Measurements from ENCODE around the gene MXI1. TPM values are rescaled to one million over a fixed set of nuclear protein-coding genes. Genes with fewer than 3 reads are reported as not detected.

Gene MXI1
- total RNA-seq, 1 donor from 2014 or later = 14.7 TPM

GRCh38 chr10:110210674-110211464, 3.5 kb downstream of the MXI1 start:
- Mint-ChIP-seq H3K27ac (peak overlapping the region; percentile 95), H3K4me3 (peak overlapping the region; percentile 96), H3K27me3 (ENCODE audit: insufficient read depth) (peaks cover 10% of the 10 kb centered on the region), H3K36me3 (ENCODE audit: low read depth) (peaks cover 10% of the 10 kb centered on the region), H3K9me3 (no peaks in the 10 kb centered on the region), H3K4me1 (ENCODE audit: low read depth) (peaks cover 70% of the 10 kb centered on the region)
- peak; percentile 92 for DNase-seq (ENCODE audit: low spot score)
- intact Hi-C loops (cut with micrococcal nuclease) = loop anchor here (1.0 to 5.0 kb wide), 13 partner anchors 11 to 706 kb away; partner anchors contain the start of genes BBIP1, SHOC2 and XPNPEP1

DNA sequence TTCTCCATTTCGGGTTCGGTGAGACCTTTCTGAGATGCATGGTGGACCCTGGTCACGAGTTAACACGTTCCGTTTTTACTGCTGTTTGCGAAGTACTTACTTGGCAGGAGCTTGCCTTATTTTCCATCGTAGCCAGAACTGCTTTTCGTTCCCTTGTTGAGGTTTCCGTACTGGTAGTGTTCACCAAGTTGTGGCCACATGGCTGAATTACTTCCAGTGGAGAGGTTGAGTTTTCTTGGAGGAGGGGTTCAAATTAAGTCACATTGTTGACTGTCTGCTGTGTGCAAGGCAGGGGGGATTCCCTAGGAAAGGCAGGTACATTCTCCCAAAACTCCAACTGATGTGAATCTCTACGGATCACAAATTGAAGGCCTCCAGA, 4.0 kb downstream of the MXI1 start:
- DNase-seq (ENCODE audit: low spot score) = no peak
- Mint-ChIP-seq H3K27me3 (ENCODE audit: insufficient read depth) (peaks cover 6% of the 10 kb centered on the region), H3K4me1 (ENCODE audit: low read depth) (peaks cover 69% of the 10 kb centered on the region), H3K36me3 (ENCODE audit: low read depth) (peaks cover 10% of the 10 kb centered on the region), H3K27ac (peak overlapping the region; percentile 95), H3K9me3 (no peaks in the 10 kb centered on the region), H3K4me3 (peak overlapping the region; percentile 96)
- intact Hi-C loops (cut with micrococcal nuclease) = loop anchor here (1.0 to 5.0 kb wide), 13 partner anchors 11 to 706 kb away; partner anchors contain the start of genes BBIP1, SHOC2 and XPNPEP1

DNA sequence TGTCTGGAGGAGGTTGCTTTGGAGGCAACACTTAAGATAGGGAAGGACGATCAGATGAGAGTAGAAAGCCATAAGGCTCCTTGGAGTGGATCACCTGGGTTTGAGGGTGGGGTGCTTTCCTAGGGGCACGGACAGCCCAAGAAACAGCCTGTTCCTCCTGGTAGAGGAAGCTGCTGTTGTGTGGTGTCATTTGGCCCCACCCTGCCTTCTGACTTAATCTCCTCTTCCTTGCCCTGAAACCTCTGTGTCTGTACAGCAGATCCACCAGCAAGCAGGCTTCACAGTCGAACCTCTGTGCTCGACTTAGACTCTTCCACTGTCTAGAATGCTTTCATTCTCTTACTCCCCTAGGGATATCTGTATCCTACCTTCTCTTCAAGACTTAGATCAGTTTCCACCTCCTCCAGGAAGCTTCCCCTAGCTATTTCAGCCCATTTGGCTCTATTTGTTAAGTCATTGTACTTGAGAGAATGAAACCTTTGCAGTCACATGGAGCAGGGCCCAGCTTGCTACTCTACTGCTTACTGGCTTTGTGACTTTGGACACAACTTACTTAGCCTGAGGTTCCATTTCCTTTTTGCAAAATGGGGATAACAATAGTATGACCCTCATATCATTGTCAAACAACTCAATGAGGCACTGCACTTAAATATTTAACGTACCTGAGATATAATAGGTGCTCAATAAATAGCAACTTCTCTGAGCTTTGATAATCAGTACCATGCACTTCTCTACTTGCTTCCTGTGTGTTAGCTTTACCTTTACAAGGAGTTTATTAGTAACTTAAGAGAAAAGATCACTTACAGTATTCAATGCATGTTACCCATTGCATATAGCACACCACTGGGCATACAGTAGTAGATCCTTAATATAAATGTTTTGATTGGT, 5.0 kb downstream of the MXI1 start:
- Mint-ChIP-seq H3K27ac (peak overlapping the region; percentile 95), H3K27me3 (ENCODE audit: insufficient read depth) (peaks cover under 1% of the 10 kb centered on the region), H3K9me3 (no peaks in the 10 kb centered on the region), H3K4me1 (ENCODE audit: low read depth) (peaks cover 68% of the 10 kb centered on the region), H3K36me3 (ENCODE audit: low read depth) (peaks cover 14% of the 10 kb centered on the region), H3K4me3 (peak overlapping the region; percentile 96)
- DNase-seq (ENCODE audit: low spot score) = peak; percentile 52
- intact Hi-C loops (cut with micrococcal nuclease) = loop anchor here (5.0 kb wide), 4 partner anchors 215 to 705 kb away; partner anchors contain the start of genes BBIP1, SHOC2 and XPNPEP1

- Mint-ChIP-seq H3K9me3 (no peaks in the 10 kb centered on the region), H3K27me3 (ENCODE audit: insufficient read depth) (no peaks in the 10 kb centered on the region), H3K4me1 (ENCODE audit: low read depth) (peaks cover 77% of the 10 kb centered on the region), H3K27ac (no peak overlapping the region), H3K4me3 (no peak overlapping the region), H3K36me3 (ENCODE audit: low read depth) (peaks cover 20% of the 10 kb centered on the region)
- DNase-seq (ENCODE audit: low spot score) = no peak
- intact Hi-C loops (cut with micrococcal nuclease) = loop anchor here (5.0 kb wide), 4 partner anchors 213 to 703 kb away; partner anchors contain the start of genes BBIP1, SHOC2 and XPNPEP1
These were observed 7.0 kb downstream of the MXI1 start for GRCh38 chr10:110214371-110214826.

DNA sequence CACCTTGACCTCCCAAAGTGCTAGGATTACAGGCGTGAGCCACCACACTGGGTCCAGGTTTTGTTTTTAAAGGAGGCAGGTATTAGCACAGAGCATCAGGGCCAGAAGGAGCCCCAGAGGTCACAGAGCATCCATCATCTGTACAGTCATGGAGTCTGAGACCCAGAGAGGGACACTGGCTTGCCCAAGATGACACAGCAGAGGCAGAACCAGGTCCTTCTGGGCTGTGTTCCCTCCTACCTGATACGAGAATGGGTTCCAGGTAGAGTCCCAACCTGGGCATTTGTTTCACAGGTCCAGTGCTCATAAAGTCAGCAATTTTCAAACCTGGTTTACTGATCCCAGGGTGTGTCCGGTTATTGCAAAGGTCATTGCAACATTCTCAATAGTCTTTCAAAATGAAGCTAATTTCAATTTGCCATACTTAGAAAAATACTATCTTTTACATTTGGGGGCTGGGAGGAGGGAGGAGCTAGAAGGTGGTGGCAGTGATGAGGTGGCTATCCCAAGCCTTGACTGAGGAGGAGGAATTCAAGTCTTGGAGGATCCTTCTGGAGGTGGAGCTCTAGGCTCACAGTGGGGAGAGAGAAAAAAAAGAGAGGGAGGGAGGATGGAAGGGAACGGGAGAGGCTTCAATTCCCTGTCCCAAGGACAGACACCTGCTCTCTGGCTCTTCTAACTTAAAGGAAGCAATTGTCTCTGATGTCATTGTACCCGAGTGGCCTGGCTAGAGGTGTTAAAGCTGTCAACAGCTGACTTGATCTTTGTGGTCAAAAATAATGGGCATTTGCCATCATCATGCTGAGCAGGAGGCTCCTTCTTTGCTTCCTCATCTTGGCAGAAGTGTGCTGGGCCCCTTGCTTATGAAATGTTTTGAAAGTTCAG, 8.1 kb downstream of the MXI1 start:
- intact Hi-C loops (cut with micrococcal nuclease) = no loop called here
- DNase-seq (ENCODE audit: low spot score) = no peak
- peaks cover 84% of the 10 kb centered on the region for H3K4me1 Mint-ChIP-seq (ENCODE audit: low read depth)
- H3K4me3 Mint-ChIP-seq = peak overlapping the region; percentile 8
- H3K9me3 Mint-ChIP-seq = no peaks in the 10 kb centered on the region
- H3K27me3 Mint-ChIP-seq (ENCODE audit: insufficient read depth) = no peaks in the 10 kb centered on the region
- H3K27ac Mint-ChIP-seq = no peak overlapping the region
- peaks cover 22% of the 10 kb centered on the region for H3K36me3 Mint-ChIP-seq (ENCODE audit: low read depth)

- Mint-ChIP-seq H3K4me1 (ENCODE audit: low read depth) (peaks cover 84% of the 10 kb centered on the region), H3K27me3 (ENCODE audit: insufficient read depth) (no peaks in the 10 kb centered on the region), H3K9me3 (no peaks in the 10 kb centered on the region), H3K27ac (no peak overlapping the region), H3K4me3 (no peak overlapping the region), H3K36me3 (ENCODE audit: low read depth) (peaks cover 22% of the 10 kb centered on the region)
- intact Hi-C loops (cut with micrococcal nuclease) = no loop called here
- no peak for DNase-seq (ENCODE audit: low spot score)
These were observed 8.8 kb downstream of the MXI1 start for GRCh38 chr10:110216240-110216639.

DNA sequence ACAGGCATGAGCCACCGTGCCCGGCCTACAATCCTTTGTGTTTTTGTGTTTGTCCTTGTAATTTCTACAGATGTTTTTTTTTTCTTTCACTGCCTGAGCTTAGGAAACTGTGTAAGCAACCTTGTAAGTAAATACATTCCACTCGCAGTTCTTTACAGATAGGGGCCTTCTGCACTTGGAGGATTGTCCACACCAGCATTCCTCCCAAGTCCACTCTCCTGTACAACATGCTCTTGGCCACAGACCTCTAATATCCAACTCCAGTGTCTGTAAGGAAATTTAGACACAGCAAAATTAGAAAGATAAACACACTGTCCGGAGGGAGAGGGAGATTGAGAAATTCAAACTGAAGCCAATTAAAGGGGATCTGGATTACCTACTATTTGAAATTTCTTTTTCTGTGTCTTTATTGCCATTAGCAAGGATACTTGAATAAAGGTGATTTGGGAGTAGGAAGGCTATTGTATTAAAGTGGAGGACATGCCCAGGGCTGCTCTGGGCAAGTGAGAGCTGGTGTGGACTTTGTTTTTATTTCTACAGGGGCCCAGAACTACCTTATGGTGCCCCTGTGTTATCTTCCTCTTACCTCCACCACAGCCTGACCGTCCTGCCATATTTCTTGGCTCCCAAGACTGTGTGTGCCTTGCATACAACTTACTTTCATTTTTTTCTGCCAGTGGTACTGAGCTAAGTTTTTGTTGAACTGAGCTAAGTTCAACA, 9.7 kb downstream of the MXI1 start:
- H3K4me1 Mint-ChIP-seq (ENCODE audit: low read depth) = peaks cover 84% of the 10 kb centered on the region
- DNase-seq (ENCODE audit: low spot score) = no peak
- intact Hi-C loops (cut with micrococcal nuclease) = no loop called here
- H3K9me3 Mint-ChIP-seq = no peaks in the 10 kb centered on the region
- H3K27ac Mint-ChIP-seq = no peak overlapping the region
- H3K27me3 Mint-ChIP-seq (ENCODE audit: insufficient read depth) = no peaks in the 10 kb centered on the region
- H3K4me3 Mint-ChIP-seq = no peak overlapping the region
- H3K36me3 Mint-ChIP-seq (ENCODE audit: low read depth) = peaks cover 22% of the 10 kb centered on the region

GRCh38 chr10:110217662-110218008, 10.2 kb downstream of the MXI1 start:
- no peak for DNase-seq (ENCODE audit: low spot score)
- no peak overlapping the region for H3K27ac Mint-ChIP-seq
- H3K9me3 Mint-ChIP-seq = no peaks in the 10 kb centered on the region
- intact Hi-C loops (cut with micrococcal nuclease) = no loop called here
- no peak overlapping the region for H3K4me3 Mint-ChIP-seq
- H3K27me3 Mint-ChIP-seq (ENCODE audit: insufficient read depth) = no peaks in the 10 kb centered on the region
- H3K36me3 Mint-ChIP-seq (ENCODE audit: low read depth) = peaks cover 22% of the 10 kb centered on the region
- H3K4me1 Mint-ChIP-seq (ENCODE audit: low read depth) = peaks cover 84% of the 10 kb centered on the region

- DNase-seq (ENCODE audit: low spot score) = no peak
- no peaks in the 10 kb centered on the region for H3K27me3 Mint-ChIP-seq (ENCODE audit: insufficient read depth)
- H3K27ac Mint-ChIP-seq = peak overlapping the region; percentile 7
- H3K4me1 Mint-ChIP-seq (ENCODE audit: low read depth) = peaks cover 80% of the 10 kb centered on the region
- no peak overlapping the region for H3K4me3 Mint-ChIP-seq
- no peaks in the 10 kb centered on the region for H3K9me3 Mint-ChIP-seq
- intact Hi-C loops (cut with micrococcal nuclease) = no loop called here
- H3K36me3 Mint-ChIP-seq (ENCODE audit: low read depth) = peaks cover 16% of the 10 kb centered on the region
These were observed 11.2 kb downstream of the MXI1 start for GRCh38 chr10:110218632-110219031.

DNA sequence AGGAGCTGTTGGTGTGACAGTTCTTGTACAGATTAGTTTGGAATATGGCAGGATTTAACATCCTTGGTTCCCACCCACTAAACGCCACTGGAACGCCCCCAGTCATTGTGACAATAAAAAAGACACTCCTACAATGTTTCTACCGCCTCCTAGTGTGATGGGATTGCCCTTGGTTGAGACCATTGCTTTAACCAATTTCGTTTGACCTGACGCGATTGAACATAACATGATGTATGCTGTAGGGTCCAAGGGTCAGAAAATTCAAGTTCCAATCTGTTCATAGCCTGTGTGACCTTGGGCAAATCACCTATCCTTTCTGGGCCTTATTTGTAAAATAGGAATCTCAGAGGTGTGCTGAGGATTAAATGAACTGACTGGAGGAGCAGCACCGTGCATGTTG, 12.5 kb downstream of the MXI1 start:
- no peak for DNase-seq (ENCODE audit: low spot score)
- Mint-ChIP-seq H3K27me3 (ENCODE audit: insufficient read depth) (no peaks in the 10 kb centered on the region), H3K36me3 (ENCODE audit: low read depth) (peaks cover 16% of the 10 kb centered on the region), H3K9me3 (no peaks in the 10 kb centered on the region), H3K27ac (no peak overlapping the region), H3K4me3 (no peak overlapping the region), H3K4me1 (ENCODE audit: low read depth) (peaks cover 75% of the 10 kb centered on the region)
- intact Hi-C loops (cut with micrococcal nuclease) = loop anchor here (5.0 to 10.0 kb wide), 2 partner anchors 192 to 645 kb away; no protein-coding TSS in a partner anchor

GRCh38 chr10:110220398-110220797, 13.0 kb downstream of the MXI1 start:
- Mint-ChIP-seq H3K4me3 (no peak overlapping the region), H3K9me3 (no peaks in the 10 kb centered on the region), H3K36me3 (ENCODE audit: low read depth) (peaks cover 16% of the 10 kb centered on the region), H3K27ac (no peak overlapping the region), H3K4me1 (ENCODE audit: low read depth) (peaks cover 78% of the 10 kb centered on the region), H3K27me3 (ENCODE audit: insufficient read depth) (no peaks in the 10 kb centered on the region)
- intact Hi-C loops (cut with micrococcal nuclease) = loop anchor here (5.0 to 10.0 kb wide), 2 partner anchors 192 to 644 kb away; no protein-coding TSS in a partner anchor
- DNase-seq (ENCODE audit: low spot score) = no peak

All from activated T-helper 1 cell treated with anti-CD3 and anti-CD28 coated beads, Interleukin-12 subunit alpha, Interleukin-12 subunit beta, Interleukin-2, Interleukin-4 antibody, amounts not matched to agents 30 ng/mL and 10 ng/mL and 1 ng/mL, durations not matched to agents 14 hours and 24 hours and 36 hours (primary cell).